ENCODE measurements around the gene WEE2. TPM values are rescaled to one million over a fixed set of nuclear protein-coding genes. Genes with fewer than 3 reads are reported as not detected.
"Not testable (repeated sequence)": the region's sequence is repeated elsewhere in the genome, so short reads cannot be mapped to it uniquely, and the experiment has no call there.

WEE2 gene
- total and polyA plus RNA-seq, 5 donors: not detected

- Histone ChIP-seq H3K9me3 (ENCODE audit: control insufficient read depth, low read length) (no peaks in the 10 kb centered on the region), H3K4me1 (ENCODE audit: control insufficient read depth, insufficient read depth, low read length) (no peaks in the 10 kb centered on the region), H3K27ac (ENCODE audit: low read length) (peak overlapping the region; percentile 86), H3K27me3 (ENCODE audit: control insufficient read depth, insufficient read depth) (no peaks in the 10 kb centered on the region), H3K4me3 (ENCODE audit: low read length) (no peak overlapping the region)
- DNase-seq (no peak), ATAC-seq (peak; percentile 60 to 95)
- intact Hi-C loops (cut with DNase I): no loop called here
- 73% methylated on average over 5 of the region's 5 CpGs for WGBS
Observed at GRCh38 chr7:141674171-141674671, 33.9 kb upstream of the WEE2 start.

GRCh38 chr7:141674702-141675101 lies 33.5 kb upstream of the WEE2 start:
- 65% methylated on average over 4 of the region's 4 CpGs for WGBS
- ATAC-seq (peak in 1 of 2 donors; percentile 60), DNase-seq (no peak)
- no peak overlapping the region for H3K4me3 ChIP-seq (ENCODE audit: low read length)
- H3K27ac ChIP-seq (ENCODE audit: low read length): peak overlapping the region; percentile 63
- no peaks in the 10 kb centered on the region for H3K4me1 ChIP-seq (ENCODE audit: control insufficient read depth, insufficient read depth, low read length)
- no peaks in the 10 kb centered on the region for H3K27me3 ChIP-seq (ENCODE audit: control insufficient read depth, insufficient read depth)
- intact Hi-C loops (cut with DNase I): no loop called here
- H3K9me3 ChIP-seq (ENCODE audit: control insufficient read depth, low read length): no peaks in the 10 kb centered on the region

- 84% methylated on average over 6 of the region's 6 CpGs for whole genome bisulfite sequencing
- Histone ChIP-seq H3K27ac (ENCODE audit: low read length) (peak overlapping the region; percentile 46), H3K9me3 (ENCODE audit: control insufficient read depth, low read length) (no peaks in the 10 kb centered on the region), H3K4me3 (ENCODE audit: low read length) (no peak overlapping the region), H3K27me3 (ENCODE audit: control insufficient read depth, insufficient read depth) (no peaks in the 10 kb centered on the region), H3K4me1 (ENCODE audit: control insufficient read depth, insufficient read depth, low read length) (no peaks in the 10 kb centered on the region)
- ATAC-seq: no peak
- no peak for DNase-seq
- intact Hi-C loops (cut with DNase I): no loop called here
Observed at GRCh38 chr7:141675436-141676215, 32.5 kb upstream of the WEE2 start.

GRCh38 chr7:141676618-141677017 lies 31.5 kb upstream of the WEE2 start:
- ATAC-seq (no peak), DNase-seq (no peak)
- no peak overlapping the region for H3K4me3 ChIP-seq (ENCODE audit: low read length)
- H3K27ac ChIP-seq (ENCODE audit: low read length): no peak overlapping the region
- intact Hi-C loops (cut with DNase I): no loop called here
- H3K4me1 ChIP-seq (ENCODE audit: control insufficient read depth, insufficient read depth, low read length): no peaks in the 10 kb centered on the region
- 77% methylated on average over 3 of the region's 3 CpGs for WGBS
- H3K9me3 ChIP-seq (ENCODE audit: control insufficient read depth, low read length): no peaks in the 10 kb centered on the region
- no peaks in the 10 kb centered on the region for H3K27me3 ChIP-seq (ENCODE audit: control insufficient read depth, insufficient read depth)

- ATAC-seq: no peak
- intact Hi-C loops (cut with DNase I): no loop called here
Observed at GRCh38 chr7:141679014-141679413, 29.1 kb upstream of the WEE2 start.

GRCh38 chr7:141685285-141686023 lies 22.7 kb upstream of the WEE2 start:
- H3K4me3 ChIP-seq (ENCODE audit: low read length): no peak overlapping the region
- no peaks in the 10 kb centered on the region for H3K9me3 ChIP-seq (ENCODE audit: control insufficient read depth, low read length)
- ATAC-seq: peak in 1 of 2 donors; percentile 37
- no peaks in the 10 kb centered on the region for H3K27me3 ChIP-seq (ENCODE audit: control insufficient read depth, insufficient read depth)
- no peak for DNase-seq
- peaks cover 3% of the 10 kb centered on the region for H3K4me1 ChIP-seq (ENCODE audit: control insufficient read depth, insufficient read depth, low read length)
- intact Hi-C loops (cut with DNase I): no loop called here
- 89% methylated on average over 27 of the region's 27 CpGs for WGBS
- no peak overlapping the region for H3K27ac ChIP-seq (ENCODE audit: low read length)

More at GRCh38 chr7:141679014-141679413, 29.1 kb upstream of the WEE2 start:
- H3K4me1 ChIP-seq (ENCODE audit: control insufficient read depth, insufficient read depth, low read length): no peaks in the 10 kb centered on the region
- no peaks in the 10 kb centered on the region for H3K27me3 ChIP-seq (ENCODE audit: control insufficient read depth, insufficient read depth)
- no peak for DNase-seq
- no peak overlapping the region for H3K4me3 ChIP-seq (ENCODE audit: low read length)
- no peaks in the 10 kb centered on the region for H3K9me3 ChIP-seq (ENCODE audit: control insufficient read depth, low read length)
- H3K27ac ChIP-seq (ENCODE audit: low read length): no peak overlapping the region

GRCh38 chr7:141686074-141686473 lies 22.1 kb upstream of the WEE2 start:
- H3K4me1 ChIP-seq (ENCODE audit: control insufficient read depth, insufficient read depth, low read length): peaks cover 3% of the 10 kb centered on the region
- H3K27me3 ChIP-seq (ENCODE audit: control insufficient read depth, insufficient read depth): no peaks in the 10 kb centered on the region
- H3K4me3 ChIP-seq (ENCODE audit: low read length): no peak overlapping the region
- no peaks in the 10 kb centered on the region for H3K9me3 ChIP-seq (ENCODE audit: control insufficient read depth, low read length)
- intact Hi-C loops (cut with DNase I): no loop called here
- 92% methylated on average over 3 of the region's 3 CpGs for WGBS
- ATAC-seq: no peak
- H3K27ac ChIP-seq (ENCODE audit: low read length): no peak overlapping the region
- no peak for DNase-seq

- Histone ChIP-seq H3K4me1 (ENCODE audit: control insufficient read depth, insufficient read depth, low read length) (peaks cover 3% of the 10 kb centered on the region), H3K27ac (ENCODE audit: low read length) (no peak overlapping the region), H3K27me3 (ENCODE audit: control insufficient read depth, insufficient read depth) (no peaks in the 10 kb centered on the region), H3K9me3 (ENCODE audit: control insufficient read depth, low read length) (no peaks in the 10 kb centered on the region), H3K4me3 (ENCODE audit: low read length) (no peak overlapping the region)
- peak in 1 of 2 donors; percentile 48 for ATAC-seq
- no peak for DNase-seq
- 58% methylated on average over 6 of the region's 6 CpGs for WGBS
- intact Hi-C loops (cut with DNase I): no loop called here
Observed at GRCh38 chr7:141686670-141687069, 21.5 kb upstream of the WEE2 start.

- Histone ChIP-seq H3K27ac (ENCODE audit: low read length) (no peak overlapping the region), H3K4me1 (ENCODE audit: control insufficient read depth, insufficient read depth, low read length) (peaks cover 3% of the 10 kb centered on the region), H3K4me3 (ENCODE audit: low read length) (no peak overlapping the region), H3K27me3 (ENCODE audit: control insufficient read depth, insufficient read depth) (no peaks in the 10 kb centered on the region), H3K9me3 (ENCODE audit: control insufficient read depth, low read length) (no peaks in the 10 kb centered on the region)
- ATAC-seq: no peak
- no peak for DNase-seq
- WGBS: 85% methylated on average over 5 of the region's 5 CpGs
- intact Hi-C loops (cut with DNase I): no loop called here
Observed at GRCh38 chr7:141688043-141688442, 20.1 kb upstream of the WEE2 start.

- intact Hi-C loops (cut with DNase I); H3K4me1 ChIP-seq (ENCODE audit: control insufficient read depth, insufficient read depth, low read length); H3K9me3 ChIP-seq (ENCODE audit: control insufficient read depth, low read length); H3K27me3 ChIP-seq (ENCODE audit: control insufficient read depth, insufficient read depth); H3K4me3 ChIP-seq (ENCODE audit: low read length); H3K27ac ChIP-seq (ENCODE audit: low read length); DNase-seq; ATAC-seq: not testable (repeated sequence)
- WGBS: 98% methylated on average over 3 of the region's 3 CpGs
Observed at GRCh38 chr7:141689072-141689825, 18.9 kb upstream of the WEE2 start.

GRCh38 chr7:141691540-141691939 lies 16.6 kb upstream of the WEE2 start:
- Histone ChIP-seq H3K4me3 (ENCODE audit: low read length) (no peak overlapping the region), H3K27ac (ENCODE audit: low read length) (no peak overlapping the region), H3K9me3 (ENCODE audit: control insufficient read depth, low read length) (no peaks in the 10 kb centered on the region), H3K4me1 (ENCODE audit: control insufficient read depth, insufficient read depth, low read length) (peaks cover 2% of the 10 kb centered on the region), H3K27me3 (ENCODE audit: control insufficient read depth, insufficient read depth) (no peaks in the 10 kb centered on the region)
- intact Hi-C loops (cut with DNase I): no loop called here
- WGBS: 82% methylated on average over 3 of the region's 3 CpGs
- DNase-seq (no peak), ATAC-seq (no peak)
